ENCODE results near the gene GIMD1.

The GIMD1 gene

DNA sequence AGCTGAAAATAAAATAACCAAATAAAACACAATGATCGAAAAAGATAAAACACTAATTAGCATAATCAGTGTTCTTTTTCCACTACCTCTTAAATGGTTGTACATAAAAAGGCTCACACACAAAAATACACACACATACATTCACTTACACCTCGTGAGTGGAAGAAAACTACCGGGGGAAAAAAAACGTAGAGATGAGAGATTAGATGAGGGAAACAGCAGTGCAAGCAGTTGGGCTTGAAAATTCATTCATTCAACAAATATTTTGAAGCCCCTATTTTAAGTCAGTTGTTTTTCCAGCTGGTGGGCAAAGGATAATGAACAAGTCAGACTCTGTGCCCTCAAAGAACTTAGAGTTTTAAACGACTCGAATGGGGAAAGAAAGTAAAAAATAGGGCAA lies 53.6 kb downstream of the GIMD1 start:
- DNase-seq (ENCODE audit: low read depth) = no peak

DNA sequence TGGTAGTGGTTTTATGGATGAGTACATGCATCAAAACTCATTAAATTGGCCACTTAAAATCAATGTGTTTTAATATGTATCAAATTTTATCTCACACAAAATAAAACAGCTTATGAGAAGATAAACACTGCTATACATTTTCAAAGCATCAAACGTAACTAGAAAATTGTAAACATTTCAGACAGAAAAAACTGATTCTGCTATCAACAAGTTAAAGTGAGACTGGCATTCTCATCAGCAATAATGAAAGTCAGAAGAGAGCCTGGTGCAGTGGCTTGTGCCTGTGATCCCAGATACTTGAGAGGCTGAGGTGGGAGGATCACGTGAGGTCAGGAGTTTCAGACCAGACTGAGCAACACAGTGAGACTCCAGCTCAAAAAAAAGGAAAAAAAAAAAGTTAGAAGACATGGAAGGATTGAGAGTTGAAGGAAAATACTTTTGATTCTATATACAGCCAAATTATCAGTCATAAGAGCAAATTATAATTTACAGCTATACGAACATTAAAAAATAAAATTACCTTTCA lies 55.5 kb downstream of the GIMD1 start:
- DNase-seq (ENCODE audit: low read depth) = no peak

DNA sequence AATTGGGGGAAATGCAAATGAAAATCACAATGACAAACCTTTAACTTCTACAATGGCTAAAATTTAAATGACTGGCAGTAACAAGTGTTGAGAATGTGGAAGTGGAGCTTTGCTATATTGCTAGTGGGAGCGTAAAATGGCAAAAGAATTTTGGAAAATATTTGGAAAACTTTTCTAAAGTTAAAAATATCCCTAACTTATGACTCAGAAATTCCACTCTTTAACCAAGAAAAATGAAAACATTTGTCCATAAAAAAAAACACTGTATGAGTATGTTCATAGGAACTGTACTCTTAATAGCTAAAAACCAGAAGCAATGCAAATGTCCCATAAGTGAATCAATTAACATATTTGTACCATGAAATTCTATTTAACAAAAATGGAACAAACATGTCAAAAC lies 56.2 kb downstream of the GIMD1 start:
- no peak for DNase-seq (ENCODE audit: low read depth)
